GM03348 (cell line): ENCODE data around the gene RPS6KA2.

ENCODE experiments used
- DNase-seq: peaks from one replicate; pipeline ENCODE4 v3.0.0; 2012; ENCODE audit warnings: low spot score

Gene RPS6KA2

GRCh38 chr6:166466178-166467122 is 160.6 kb downstream of the RPS6KA2 start:
- DNase-seq = peak; percentile 88

- DNase-seq = peak; percentile 80
Measured at GRCh38 chr6:166465671-166466087, 161.4 kb downstream of the RPS6KA2 start.

GRCh38 chr6:166465003-166465399 is 162.1 kb downstream of the RPS6KA2 start:
- no peak for DNase-seq

GRCh38 chr6:166464068-166465002 is 162.7 kb downstream of the RPS6KA2 start:
- no peak for DNase-seq

GRCh38 chr6:166463359-166464067 is 163.5 kb downstream of the RPS6KA2 start:
- DNase-seq = no peak

GRCh38 chr6:166462461-166463135 is 164.5 kb downstream of the RPS6KA2 start:
- DNase-seq = no peak

- no peak for DNase-seq
Measured at GRCh38 chr6:166461821-166462460, 165.1 kb downstream of the RPS6KA2 start.

GRCh38 chr6:166460473-166461437 is 166.3 kb downstream of the RPS6KA2 start:
- DNase-seq = no peak

GRCh38 chr6:166459906-166460305 is 167.1 kb downstream of the RPS6KA2 start:
- DNase-seq = no peak

- DNase-seq = no peak
Measured at GRCh38 chr6:166459272-166459671, 167.8 kb downstream of the RPS6KA2 start.

- DNase-seq = no peak
Measured at GRCh38 chr6:166456395-166457156, 170.5 kb downstream of the RPS6KA2 start.

- DNase-seq = no peak
Measured at GRCh38 chr6:166454692-166455515, 172.1 kb downstream of the RPS6KA2 start.

GRCh38 chr6:166453651-166454050 is 173.4 kb downstream of the RPS6KA2 start:
- no peak for DNase-seq

- DNase-seq = no peak
Measured at GRCh38 chr6:166450167-166450873, 176.7 kb downstream of the RPS6KA2 start.

GRCh38 chr6:166449641-166450040 is 177.4 kb downstream of the RPS6KA2 start:
- no peak for DNase-seq

GRCh38 chr6:166449036-166449435 is 178.0 kb downstream of the RPS6KA2 start:
- no peak for DNase-seq

- no peak for DNase-seq
Measured at GRCh38 chr6:166448432-166448831, 178.6 kb downstream of the RPS6KA2 start.
